Measurements from ENCODE around the gene SLC7A14.

DNA sequence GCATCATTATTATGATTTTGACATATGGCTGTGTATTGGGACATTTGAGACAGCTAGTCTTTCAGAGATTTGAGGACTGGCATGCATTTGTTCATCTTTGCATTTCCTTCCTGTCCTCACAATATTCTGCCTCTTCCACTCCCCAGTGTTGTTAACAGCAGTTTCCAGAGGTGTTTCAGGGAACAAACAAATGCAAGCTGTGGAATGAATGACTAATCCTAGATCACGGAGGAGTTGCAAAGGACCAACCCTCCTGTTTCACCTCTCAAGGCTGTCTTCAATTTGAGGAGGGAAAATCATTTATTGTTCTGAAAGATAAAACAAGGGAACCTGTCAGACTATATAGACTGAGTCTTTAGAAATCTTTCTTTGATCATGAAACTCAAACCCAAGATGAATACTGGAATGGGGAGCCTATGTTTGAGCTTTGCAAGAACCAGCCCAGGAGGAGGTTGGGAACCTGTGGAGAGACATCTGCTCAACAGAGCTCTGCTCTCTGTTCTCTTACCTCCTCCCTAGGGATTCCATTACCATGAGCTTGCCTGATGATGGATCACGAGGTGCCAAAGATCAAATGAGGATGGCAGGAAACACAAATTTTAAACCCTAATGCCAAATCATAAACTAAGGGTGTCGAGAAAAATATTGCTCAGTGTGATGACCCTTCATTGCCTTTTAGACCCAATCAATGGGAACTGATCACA lies 68.5 kb downstream of the SLC7A14 start:
- no peak for TF ChIP-seq FOXP2 (optimal IDR thresholded peaks at IDR 0.05; ENCODE audit: borderline replicate concordance, extremely low read depth, extremely low read length, insufficient read depth)
- no peak for TF ChIP-seq POLR2AphosphoS5 (IDR thresholded peaks at IDR 0.05; ENCODE audit: low read depth, low read length)
- TF ChIP-seq, protein P1, sequence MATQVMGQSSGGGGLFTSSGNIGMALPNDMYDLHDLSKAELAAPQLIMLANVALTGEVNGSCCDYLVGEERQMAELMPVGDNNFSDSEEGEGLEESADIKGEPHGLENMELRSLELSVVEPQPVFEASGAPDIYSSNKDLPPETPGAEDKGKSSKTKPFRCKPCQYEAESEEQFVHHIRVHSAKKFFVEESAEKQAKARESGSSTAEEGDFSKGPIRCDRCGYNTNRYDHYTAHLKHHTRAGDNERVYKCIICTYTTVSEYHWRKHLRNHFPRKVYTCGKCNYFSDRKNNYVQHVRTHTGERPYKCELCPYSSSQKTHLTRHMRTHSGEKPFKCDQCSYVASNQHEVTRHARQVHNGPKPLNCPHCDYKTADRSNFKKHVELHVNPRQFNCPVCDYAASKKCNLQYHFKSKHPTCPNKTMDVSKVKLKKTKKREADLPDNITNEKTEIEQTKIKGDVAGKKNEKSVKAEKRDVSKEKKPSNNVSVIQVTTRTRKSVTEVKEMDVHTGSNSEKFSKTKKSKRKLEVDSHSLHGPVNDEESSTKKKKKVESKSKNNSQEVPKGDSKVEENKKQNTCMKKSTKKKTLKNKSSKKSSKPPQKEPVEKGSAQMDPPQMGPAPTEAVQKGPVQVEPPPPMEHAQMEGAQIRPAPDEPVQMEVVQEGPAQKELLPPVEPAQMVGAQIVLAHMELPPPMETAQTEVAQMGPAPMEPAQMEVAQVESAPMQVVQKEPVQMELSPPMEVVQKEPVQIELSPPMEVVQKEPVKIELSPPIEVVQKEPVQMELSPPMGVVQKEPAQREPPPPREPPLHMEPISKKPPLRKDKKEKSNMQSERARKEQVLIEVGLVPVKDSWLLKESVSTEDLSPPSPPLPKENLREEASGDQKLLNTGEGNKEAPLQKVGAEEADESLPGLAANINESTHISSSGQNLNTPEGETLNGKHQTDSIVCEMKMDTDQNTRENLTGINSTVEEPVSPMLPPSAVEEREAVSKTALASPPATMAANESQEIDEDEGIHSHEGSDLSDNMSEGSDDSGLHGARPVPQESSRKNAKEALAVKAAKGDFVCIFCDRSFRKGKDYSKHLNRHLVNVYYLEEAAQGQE (IDR thresholded peaks at IDR 0.05; ENCODE audit: insufficient read depth in 1 of 2, low read depth in 2 of 2, low read length in 2 of 2), result no peak

Data from PFSK-1 (cell line).